ENCODE data around the gene SRPX.
A peak's percentile ranks its signal among the peaks of the same experiment; 100 is the strongest.

SRPX gene, protein sequence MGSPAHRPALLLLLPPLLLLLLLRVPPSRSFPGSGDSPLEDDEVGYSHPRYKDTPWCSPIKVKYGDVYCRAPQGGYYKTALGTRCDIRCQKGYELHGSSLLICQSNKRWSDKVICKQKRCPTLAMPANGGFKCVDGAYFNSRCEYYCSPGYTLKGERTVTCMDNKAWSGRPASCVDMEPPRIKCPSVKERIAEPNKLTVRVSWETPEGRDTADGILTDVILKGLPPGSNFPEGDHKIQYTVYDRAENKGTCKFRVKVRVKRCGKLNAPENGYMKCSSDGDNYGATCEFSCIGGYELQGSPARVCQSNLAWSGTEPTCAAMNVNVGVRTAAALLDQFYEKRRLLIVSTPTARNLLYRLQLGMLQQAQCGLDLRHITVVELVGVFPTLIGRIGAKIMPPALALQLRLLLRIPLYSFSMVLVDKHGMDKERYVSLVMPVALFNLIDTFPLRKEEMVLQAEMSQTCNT

DNA sequence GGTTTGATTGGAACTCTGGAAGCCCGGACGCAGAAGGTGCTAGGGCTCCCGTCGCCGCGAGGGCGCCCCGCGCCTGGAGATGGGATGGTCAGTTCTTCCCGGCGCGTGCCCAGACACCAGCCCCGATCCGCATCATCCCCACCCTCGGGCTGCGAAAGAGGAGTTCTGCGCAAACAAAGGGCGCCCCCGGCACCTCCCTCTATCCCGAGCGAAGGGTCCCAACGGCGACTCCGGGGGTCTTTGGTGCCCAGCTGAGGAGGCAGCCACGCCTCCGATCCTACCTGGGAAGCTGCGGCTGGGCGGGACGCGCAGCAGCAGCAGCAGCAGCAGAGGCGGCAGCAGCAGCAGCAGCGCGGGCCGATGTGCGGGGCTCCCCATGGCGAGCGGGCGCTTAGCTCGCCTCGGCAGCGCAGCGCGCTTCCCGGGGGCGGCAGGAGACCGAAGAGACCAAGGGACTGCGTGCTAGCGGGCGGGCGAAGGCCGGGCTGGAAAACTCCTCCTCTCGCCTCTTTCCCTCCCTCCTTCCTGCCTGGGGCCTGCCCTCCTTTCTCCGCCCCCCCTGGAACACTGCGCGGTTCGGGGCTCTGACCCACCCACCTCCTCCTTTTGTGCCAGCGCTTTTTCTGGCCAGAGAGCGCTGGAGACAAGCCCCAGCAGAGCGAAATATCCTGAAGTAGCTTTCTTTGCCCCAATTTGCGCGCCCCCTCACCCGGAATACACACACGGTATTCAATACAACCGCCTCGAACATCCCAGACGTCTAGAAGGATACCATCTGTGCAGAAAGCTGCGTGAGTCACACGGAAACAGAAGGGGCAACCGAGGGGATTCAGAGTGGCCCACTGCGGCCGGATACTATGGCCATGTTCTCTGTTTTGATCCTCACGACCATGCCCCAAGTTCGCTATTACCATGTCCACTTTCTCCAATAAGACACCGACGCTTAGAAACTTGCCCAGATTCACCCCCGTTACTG lies at the start of gene SRPX:
SRPX (minus strand) TSS at position 457 of the 976 bp plus-strand sequence; CDS start at position 378, 79 bp downstream.
- no peaks in the 10 kb centered on the region for H3K36me3 ChIP-seq (ENCODE audit: insufficient read depth, low read length)
- H2AFZ ChIP-seq (ENCODE audit: low read length): peak within 1 kb of the TSS; percentile 82
- no peak for TF ChIP-seq EZH2phosphoT487 (IDR thresholded peaks at IDR 0.05; ENCODE audit: borderline replicate concordance)
- TF ChIP-seq, protein P1, sequence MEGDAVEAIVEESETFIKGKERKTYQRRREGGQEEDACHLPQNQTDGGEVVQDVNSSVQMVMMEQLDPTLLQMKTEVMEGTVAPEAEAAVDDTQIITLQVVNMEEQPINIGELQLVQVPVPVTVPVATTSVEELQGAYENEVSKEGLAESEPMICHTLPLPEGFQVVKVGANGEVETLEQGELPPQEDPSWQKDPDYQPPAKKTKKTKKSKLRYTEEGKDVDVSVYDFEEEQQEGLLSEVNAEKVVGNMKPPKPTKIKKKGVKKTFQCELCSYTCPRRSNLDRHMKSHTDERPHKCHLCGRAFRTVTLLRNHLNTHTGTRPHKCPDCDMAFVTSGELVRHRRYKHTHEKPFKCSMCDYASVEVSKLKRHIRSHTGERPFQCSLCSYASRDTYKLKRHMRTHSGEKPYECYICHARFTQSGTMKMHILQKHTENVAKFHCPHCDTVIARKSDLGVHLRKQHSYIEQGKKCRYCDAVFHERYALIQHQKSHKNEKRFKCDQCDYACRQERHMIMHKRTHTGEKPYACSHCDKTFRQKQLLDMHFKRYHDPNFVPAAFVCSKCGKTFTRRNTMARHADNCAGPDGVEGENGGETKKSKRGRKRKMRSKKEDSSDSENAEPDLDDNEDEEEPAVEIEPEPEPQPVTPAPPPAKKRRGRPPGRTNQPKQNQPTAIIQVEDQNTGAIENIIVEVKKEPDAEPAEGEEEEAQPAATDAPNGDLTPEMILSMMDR (conservative IDR thresholded peaks at IDR 0.05; ENCODE audit: low read length): no peak
- no peaks in the 10 kb centered on the region for H3K79me2 ChIP-seq (ENCODE audit: insufficient read depth, low read length)
- no peaks in the 10 kb centered on the region for H3K9me3 ChIP-seq (ENCODE audit: insufficient read depth, low read depth, low read length)
- no peaks in the 10 kb centered on the region for H4K20me1 ChIP-seq (ENCODE audit: insufficient read depth, low read length, poor library complexity, severe bottlenecking)
- no peaks in the 10 kb centered on the region for H3F3A ChIP-seq (ENCODE audit: low read depth)
- peaks cover 4% of the 10 kb centered on the region for H3K27me3 ChIP-seq (ENCODE audit: insufficient read depth, low read length, poor library complexity, severe bottlenecking)
- no peaks in the 10 kb centered on the region for H3K4me1 ChIP-seq (ENCODE audit: insufficient read depth, low read length, poor library complexity, severe bottlenecking)
- peak within 1 kb of the TSS; percentile 93 for H3K4me2 ChIP-seq (ENCODE audit: low read depth, low read length, poor library complexity, severe bottlenecking)
- no peaks in the 10 kb centered on the region for H3K9me2 ChIP-seq (replicated peaks; ENCODE audit: low read depth, low read length)
- H3K4me3 ChIP-seq (ENCODE audit: low read length, poor library complexity, severe bottlenecking): peak within 1 kb of the TSS; percentile 67
- H3K9ac ChIP-seq (ENCODE audit: low read depth, low read length, poor library complexity, severe bottlenecking): peak within 1 kb of the TSS; percentile 21

DNA sequence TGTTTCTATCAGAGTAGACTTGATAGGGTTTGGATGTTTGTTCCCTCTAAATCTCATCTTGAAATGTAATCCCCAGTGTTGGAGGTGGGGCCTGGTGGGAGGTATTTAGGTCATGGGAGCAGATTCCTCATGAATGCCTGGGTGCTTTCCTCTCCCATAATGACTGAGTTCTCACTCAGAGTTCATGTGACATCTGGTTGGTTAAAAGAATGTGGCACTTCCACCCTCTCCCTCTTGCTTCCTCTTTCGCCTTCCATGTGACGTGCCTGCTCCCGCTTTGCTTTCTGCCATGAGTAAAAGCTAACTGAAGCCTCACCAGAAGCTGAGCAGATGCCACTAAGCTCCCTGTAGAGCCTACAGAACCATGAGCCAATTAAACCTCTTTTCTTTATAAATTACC lies 47.3 kb upstream of the SRPX start:
- Histone ChIP-seq H3K9me3 (ENCODE audit: insufficient read depth, low read depth, low read length) (no peaks in the 10 kb centered on the region), H3K79me2 (ENCODE audit: insufficient read depth, low read length) (no peaks in the 10 kb centered on the region), H4K20me1 (ENCODE audit: insufficient read depth, low read length, poor library complexity, severe bottlenecking) (peaks cover 3% of the 10 kb centered on the region), H2AFZ (ENCODE audit: low read length) (no peak overlapping the region), H3K4me1 (ENCODE audit: insufficient read depth, low read length, poor library complexity, severe bottlenecking) (peaks cover 16% of the 10 kb centered on the region), H3K4me2 (ENCODE audit: low read depth, low read length, poor library complexity, severe bottlenecking) (no peak overlapping the region), H3K9ac (ENCODE audit: low read depth, low read length, poor library complexity, severe bottlenecking) (no peak overlapping the region), H3K9me2 (replicated peaks; ENCODE audit: low read depth, low read length) (no peaks in the 10 kb centered on the region), H3F3A (ENCODE audit: low read depth) (no peaks in the 10 kb centered on the region), H3K36me3 (ENCODE audit: insufficient read depth, low read length) (peaks cover 18% of the 10 kb centered on the region; the same call in 1 of the 2 replicates), H3K27me3 (ENCODE audit: insufficient read depth, low read length, poor library complexity, severe bottlenecking) (no peaks in the 10 kb centered on the region), H3K4me3 (ENCODE audit: low read length, poor library complexity, severe bottlenecking) (no peak overlapping the region)
- no peak for TF ChIP-seq EZH2phosphoT487 (IDR thresholded peaks at IDR 0.05; ENCODE audit: borderline replicate concordance)
- TF ChIP-seq, protein P1 (conservative IDR thresholded peaks at IDR 0.05; ENCODE audit: low read length): no peak

DNA sequence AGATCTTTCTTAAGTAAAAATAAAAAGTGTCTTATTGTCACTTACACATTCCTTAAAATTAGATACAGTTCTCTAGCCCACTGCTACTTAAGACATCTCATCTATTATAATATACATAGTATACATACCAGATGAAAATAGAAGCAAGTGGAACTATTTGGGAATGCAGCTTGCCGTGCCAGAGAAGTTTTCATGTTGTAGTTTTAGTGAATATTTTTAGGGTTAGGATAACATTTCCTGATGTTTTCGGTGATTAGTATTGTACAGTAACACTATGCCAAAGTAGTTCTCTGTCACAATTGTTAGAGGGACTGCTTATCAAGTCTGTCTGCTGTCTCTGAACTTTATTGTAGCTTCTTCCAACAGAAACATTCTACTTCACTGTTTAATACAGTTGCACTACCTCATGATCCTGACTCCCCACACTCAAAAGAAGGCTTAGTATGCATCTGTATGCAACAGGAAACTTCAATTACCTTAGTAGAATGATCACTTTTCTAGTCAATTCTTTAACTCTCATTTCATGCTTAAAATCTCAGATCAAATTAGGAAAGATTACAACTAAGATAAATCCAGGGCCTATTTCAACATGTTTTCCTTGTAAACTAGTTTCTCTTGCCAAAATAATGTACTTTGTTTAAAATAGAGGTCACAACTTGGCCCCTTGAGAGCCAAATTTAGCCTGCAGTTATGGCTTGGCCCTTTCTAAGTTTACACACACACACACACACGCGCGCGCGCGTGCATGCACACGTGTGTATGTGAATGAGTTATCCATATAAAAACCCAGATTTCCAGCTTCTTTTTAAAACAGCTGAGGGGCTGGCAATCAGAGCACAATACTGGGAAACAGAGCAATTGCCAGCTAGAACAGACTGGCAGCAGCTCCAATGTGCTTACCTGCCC lies 42.3 kb upstream of the SRPX start:
- Histone ChIP-seq H3K27me3 (ENCODE audit: insufficient read depth, low read length, poor library complexity, severe bottlenecking) (no peaks in the 10 kb centered on the region), H3K9me3 (ENCODE audit: insufficient read depth, low read depth, low read length) (no peaks in the 10 kb centered on the region), H3K9ac (ENCODE audit: low read depth, low read length, poor library complexity, severe bottlenecking) (no peak overlapping the region), H3F3A (ENCODE audit: low read depth) (no peaks in the 10 kb centered on the region), H3K9me2 (replicated peaks; ENCODE audit: low read depth, low read length) (no peaks in the 10 kb centered on the region), H2AFZ (ENCODE audit: low read length) (no peak overlapping the region), H3K36me3 (ENCODE audit: insufficient read depth, low read length) (peaks cover 6% of the 10 kb centered on the region; the same call in 1 of the 2 replicates), H4K20me1 (ENCODE audit: insufficient read depth, low read length, poor library complexity, severe bottlenecking) (no peaks in the 10 kb centered on the region), H3K4me2 (ENCODE audit: low read depth, low read length, poor library complexity, severe bottlenecking) (no peak overlapping the region), H3K4me1 (ENCODE audit: insufficient read depth, low read length, poor library complexity, severe bottlenecking) (peaks cover 3% of the 10 kb centered on the region), H3K79me2 (ENCODE audit: insufficient read depth, low read length) (no peaks in the 10 kb centered on the region), H3K4me3 (ENCODE audit: low read length, poor library complexity, severe bottlenecking) (no peak overlapping the region)
- TF ChIP-seq EZH2phosphoT487 (IDR thresholded peaks at IDR 0.05; ENCODE audit: borderline replicate concordance): no peak
- TF ChIP-seq, protein P1 (conservative IDR thresholded peaks at IDR 0.05; ENCODE audit: low read length): no peak

All from Loucy (cell line).